HepG2 (cell line): ENCODE results near the gene MYO1E. TPM values are rescaled to one million over a fixed set of nuclear protein-coding genes. Genes with fewer than 3 reads are reported as not detected.

Experiments
- ARHGAP35 ChIP-seq: sonication (generic); formaldehyde crosslinking; IDR thresholded peaks from 2 replicates; pipeline ENCODE4 v1.9.0; 2022; ENCODE audit warnings: mild to moderate bottlenecking, inconsistent platforms, moderate library complexity, missing genetic modification reagents, borderline replicate concordance
- FOXJ3 ChIP-seq: sonication (generic); formaldehyde crosslinking; IDR thresholded peaks from 2 replicates; pipeline ENCODE4 v1.4.0; 2020; ENCODE audit warnings: missing genetic modification reagents, mild to moderate bottlenecking, borderline replicate concordance
- GFI1 ChIP-seq: sonication (generic); formaldehyde crosslinking; IDR thresholded peaks from 2 replicates; pipeline ENCODE4 v1.5.0; 2020; ENCODE audit warnings: missing genetic modification reagents, mild to moderate bottlenecking, borderline replicate concordance
- MIXL1 ChIP-seq: IDR thresholded peaks from 2 replicates; pipeline ENCODE4 v1.6.1; 2016
- RCOR2 ChIP-seq: IDR thresholded peaks from 2 replicates; pipeline ENCODE4 v1.6.1; 2016; ENCODE audit warnings: missing biosample characterization, missing genetic modification reagents
- SAP130 ChIP-seq: IDR thresholded peaks from 2 replicates; pipeline ENCODE4 v1.6.1; 2016; ENCODE audit warnings: low read depth
- TBX2 ChIP-seq: sonication (generic); formaldehyde crosslinking; IDR thresholded peaks from 2 replicates; pipeline ENCODE4 v1.5.0; 2020; ENCODE audit warnings: missing genetic modification reagents, mild to moderate bottlenecking, borderline replicate concordance
- ZKSCAN1 ChIP-seq: fragments of 150-350 bp; IDR thresholded peaks from 2 replicates; pipeline ENCODE4 v1.6.1; 2014; ENCODE audit warnings: low read length
- ZNF296 ChIP-seq: sonication (generic); formaldehyde crosslinking; conservative IDR thresholded peaks from 2 replicates; pipeline ENCODE4 v1.5.0; 2020; ENCODE audit warnings: mild to moderate bottlenecking, missing genetic modification reagents
- ZNF326 ChIP-seq: sonication (generic); formaldehyde crosslinking; IDR thresholded peaks from 2 replicates; pipeline ENCODE4 v1.4.0; 2020; ENCODE audit warnings: missing genetic modification reagents, borderline replicate concordance
- ZNF441 ChIP-seq: sonication (generic); formaldehyde crosslinking; IDR thresholded peaks from 2 replicates; pipeline ENCODE4 v1.7.0; 2021; ENCODE audit warnings: missing genetic modification reagents, borderline replicate concordance
- ZNF562 ChIP-seq: sonication (generic); formaldehyde crosslinking; IDR thresholded peaks from 2 replicates; pipeline ENCODE4 v1.8.0; 2022; ENCODE audit warnings: missing genetic modification reagents, borderline replicate concordance
- ZNF660 ChIP-seq: sonication (generic); formaldehyde crosslinking; IDR thresholded peaks from 2 replicates; pipeline ENCODE4 v1.5.1; 2020; ENCODE audit warnings: mild to moderate bottlenecking, low read depth, missing genetic modification reagents, borderline replicate concordance
- ZNF776 ChIP-seq: sonication (generic); formaldehyde crosslinking; IDR thresholded peaks from 2 replicates; pipeline ENCODE4 v1.4.0; 2020; ENCODE audit warnings: mild to moderate bottlenecking, missing genetic modification reagents
- ZSCAN20 ChIP-seq: sonication (generic); formaldehyde crosslinking; IDR thresholded peaks from 2 replicates; pipeline ENCODE4 v1.4.0; 2020; ENCODE audit warnings: missing genetic modification reagents, mild to moderate bottlenecking, borderline replicate concordance
- polyA plus RNA-seq, 8 experiments: library from polyadenylated mRNA; depleted of rRNA in 3 of 8; stranded (reverse) in 7 of 8; unstranded in 1 of 8; fragments of >200 nt; fragmentation: Illumina TruSeq in 4 of 8; extraction: Trizol in 4 of 8; gene quantifications; 2 replicates each; pipeline versions ENCODE4 v1.2.1 to v1.2.3, GENCODE V29; 2011 to 2016; ENCODE audit warnings: low read depth in 4 of 8, missing spikeins in 1 of 8, mixed read lengths in 1 of 8; ENCODE audit not compliant: insufficient read depth in 1 of 8
- total RNA-seq, 5 experiments: library from RNA; depleted of rRNA; stranded (reverse); fragments of >200 nt; fragmentation: Illumina TruSeq; extraction: Trizol; gene quantifications; 2 replicates each; pipeline ENCODE4 v1.2.3, GENCODE V29; 2016; ENCODE audit warnings: low read depth in 1 of 5
- TF ChIP-seq, protein P1 (sequence below): fragments of 450-650 bp; IDR thresholded peaks from 2 replicates; pipeline ENCODE4 v1.6.1; 2016
- TF ChIP-seq, protein P2 (sequence below): sonication (generic); formaldehyde crosslinking; conservative IDR thresholded peaks from 2 replicates; pipeline ENCODE4 v1.8.0; 2022; ENCODE audit warnings: low read depth, missing genetic modification reagents
- TF ChIP-seq, protein P3 (sequence below): sonication (generic); formaldehyde crosslinking; IDR thresholded peaks from 2 replicates; pipeline ENCODE4 v1.4.0; 2020; ENCODE audit warnings: mild to moderate bottlenecking, low read depth, missing genetic modification reagents
- TF ChIP-seq, protein P4 (sequence below): sonication (generic); formaldehyde crosslinking; IDR thresholded peaks from 2 replicates; pipeline ENCODE4 v1.9.0; 2021; ENCODE audit warnings: missing genetic modification reagents, borderline replicate concordance
- TF ChIP-seq, protein P5 (sequence below): sonication (generic); formaldehyde crosslinking; IDR thresholded peaks from 2 replicates; pipeline ENCODE4 v1.4.0; 2020; ENCODE audit warnings: missing genetic modification reagents
- TF ChIP-seq, protein P6 (sequence below): sonication (generic); formaldehyde crosslinking; IDR thresholded peaks from 2 replicates; pipeline ENCODE4 v1.4.0; 2020; ENCODE audit warnings: missing genetic modification reagents, borderline replicate concordance

MYO1E gene
- total and polyA plus RNA-seq, 2 of the 13 experiments (the other 11 are each of a cell fraction or from before 2014, with no cell fraction given), result 15.7 to 25.1 TPM

DNA sequence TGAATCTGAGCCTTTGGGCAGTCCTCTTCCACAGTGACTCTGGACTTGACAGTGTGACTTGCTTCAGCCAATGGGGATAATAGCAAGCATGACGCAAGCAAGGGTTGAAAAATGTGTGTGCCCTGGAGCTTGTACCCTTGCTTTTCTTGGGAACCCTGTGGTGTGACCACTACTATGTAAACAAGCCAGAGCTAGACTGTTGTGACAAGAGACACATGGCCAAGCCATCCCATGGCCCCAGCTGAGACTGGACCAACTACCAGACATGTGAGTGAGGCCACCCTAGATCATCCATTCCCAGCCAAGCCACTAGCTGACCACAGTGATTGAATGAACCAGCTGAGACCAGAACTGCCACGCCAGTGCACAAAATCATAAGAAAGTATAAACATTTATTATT is 11.8 kb downstream of the MYO1E start (continued):
- TF ChIP-seq GFI1 (no peak), MIXL1 (no peak), ZNF326 (CRISPR knock-in tag) (no peak), ZNF562 (CRISPR knock-in tag) (no peak), ARHGAP35 (CRISPR knock-in tag) (no peak), ZNF776 (CRISPR knock-in tag) (no peak), FOXJ3 (CRISPR knock-in tag) (no peak), ZNF296 (CRISPR knock-in tag) (no peak), ZNF441 (CRISPR knock-in tag) (no peak), ZKSCAN1 (no peak), SAP130 (peak; percentile 47; the same call in 1 of the 2 replicates), RCOR2 (CRISPR knock-in tag) (no peak), TBX2 (no peak), ZNF660 (CRISPR knock-in tag) (no peak), ZSCAN20 (CRISPR knock-in tag) (no peak)
- TF ChIP-seq, protein P1, sequence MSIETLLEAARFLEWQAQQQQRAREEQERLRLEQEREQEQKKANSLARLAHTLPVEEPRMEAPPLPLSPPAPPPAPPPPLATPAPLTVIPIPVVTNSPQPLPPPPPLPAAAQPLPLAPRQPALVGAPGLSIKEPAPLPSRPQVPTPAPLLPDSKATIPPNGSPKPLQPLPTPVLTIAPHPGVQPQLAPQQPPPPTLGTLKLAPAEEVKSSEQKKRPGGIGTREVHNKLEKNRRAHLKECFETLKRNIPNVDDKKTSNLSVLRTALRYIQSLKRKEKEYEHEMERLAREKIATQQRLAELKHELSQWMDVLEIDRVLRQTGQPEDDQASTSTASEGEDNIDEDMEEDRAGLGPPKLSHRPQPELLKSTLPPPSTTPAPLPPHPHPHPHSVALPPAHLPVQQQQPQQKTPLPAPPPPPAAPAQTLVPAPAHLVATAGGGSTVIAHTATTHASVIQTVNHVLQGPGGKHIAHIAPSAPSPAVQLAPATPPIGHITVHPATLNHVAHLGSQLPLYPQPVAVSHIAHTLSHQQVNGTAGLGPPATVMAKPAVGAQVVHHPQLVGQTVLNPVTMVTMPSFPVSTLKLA, result no peak
- TF ChIP-seq, protein P2, sequence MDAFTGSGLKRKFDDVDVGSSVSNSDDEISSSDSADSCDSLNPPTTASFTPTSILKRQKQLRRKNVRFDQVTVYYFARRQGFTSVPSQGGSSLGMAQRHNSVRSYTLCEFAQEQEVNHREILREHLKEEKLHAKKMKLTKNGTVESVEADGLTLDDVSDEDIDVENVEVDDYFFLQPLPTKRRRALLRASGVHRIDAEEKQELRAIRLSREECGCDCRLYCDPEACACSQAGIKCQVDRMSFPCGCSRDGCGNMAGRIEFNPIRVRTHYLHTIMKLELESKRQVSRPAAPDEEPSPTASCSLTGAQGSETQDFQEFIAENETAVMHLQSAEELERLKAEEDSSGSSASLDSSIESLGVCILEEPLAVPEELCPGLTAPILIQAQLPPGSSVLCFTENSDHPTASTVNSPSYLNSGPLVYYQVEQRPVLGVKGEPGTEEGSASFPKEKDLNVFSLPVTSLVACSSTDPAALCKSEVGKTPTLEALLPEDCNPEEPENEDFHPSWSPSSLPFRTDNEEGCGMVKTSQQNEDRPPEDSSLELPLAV (CRISPR knock-in tag), result no peak
- TF ChIP-seq, protein P3, sequence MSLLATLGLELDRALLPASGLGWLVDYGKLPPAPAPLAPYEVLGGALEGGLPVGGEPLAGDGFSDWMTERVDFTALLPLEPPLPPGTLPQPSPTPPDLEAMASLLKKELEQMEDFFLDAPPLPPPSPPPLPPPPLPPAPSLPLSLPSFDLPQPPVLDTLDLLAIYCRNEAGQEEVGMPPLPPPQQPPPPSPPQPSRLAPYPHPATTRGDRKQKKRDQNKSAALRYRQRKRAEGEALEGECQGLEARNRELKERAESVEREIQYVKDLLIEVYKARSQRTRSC (CRISPR knock-in tag), result no peak
- TF ChIP-seq, protein P4, sequence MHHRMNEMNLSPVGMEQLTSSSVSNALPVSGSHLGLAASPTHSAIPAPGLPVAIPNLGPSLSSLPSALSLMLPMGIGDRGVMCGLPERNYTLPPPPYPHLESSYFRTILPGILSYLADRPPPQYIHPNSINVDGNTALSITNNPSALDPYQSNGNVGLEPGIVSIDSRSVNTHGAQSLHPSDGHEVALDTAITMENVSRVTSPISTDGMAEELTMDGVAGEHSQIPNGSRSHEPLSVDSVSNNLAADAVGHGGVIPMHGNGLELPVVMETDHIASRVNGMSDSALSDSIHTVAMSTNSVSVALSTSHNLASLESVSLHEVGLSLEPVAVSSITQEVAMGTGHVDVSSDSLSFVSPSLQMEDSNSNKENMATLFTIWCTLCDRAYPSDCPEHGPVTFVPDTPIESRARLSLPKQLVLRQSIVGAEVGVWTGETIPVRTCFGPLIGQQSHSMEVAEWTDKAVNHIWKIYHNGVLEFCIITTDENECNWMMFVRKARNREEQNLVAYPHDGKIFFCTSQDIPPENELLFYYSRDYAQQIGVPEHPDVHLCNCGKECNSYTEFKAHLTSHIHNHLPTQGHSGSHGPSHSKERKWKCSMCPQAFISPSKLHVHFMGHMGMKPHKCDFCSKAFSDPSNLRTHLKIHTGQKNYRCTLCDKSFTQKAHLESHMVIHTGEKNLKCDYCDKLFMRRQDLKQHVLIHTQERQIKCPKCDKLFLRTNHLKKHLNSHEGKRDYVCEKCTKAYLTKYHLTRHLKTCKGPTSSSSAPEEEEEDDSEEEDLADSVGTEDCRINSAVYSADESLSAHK, result no peak
- TF ChIP-seq, protein P5, sequence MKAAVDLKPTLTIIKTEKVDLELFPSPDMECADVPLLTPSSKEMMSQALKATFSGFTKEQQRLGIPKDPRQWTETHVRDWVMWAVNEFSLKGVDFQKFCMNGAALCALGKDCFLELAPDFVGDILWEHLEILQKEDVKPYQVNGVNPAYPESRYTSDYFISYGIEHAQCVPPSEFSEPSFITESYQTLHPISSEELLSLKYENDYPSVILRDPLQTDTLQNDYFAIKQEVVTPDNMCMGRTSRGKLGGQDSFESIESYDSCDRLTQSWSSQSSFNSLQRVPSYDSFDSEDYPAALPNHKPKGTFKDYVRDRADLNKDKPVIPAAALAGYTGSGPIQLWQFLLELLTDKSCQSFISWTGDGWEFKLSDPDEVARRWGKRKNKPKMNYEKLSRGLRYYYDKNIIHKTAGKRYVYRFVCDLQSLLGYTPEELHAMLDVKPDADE (CRISPR knock-in tag), result no peak
- TF ChIP-seq, protein P6, sequence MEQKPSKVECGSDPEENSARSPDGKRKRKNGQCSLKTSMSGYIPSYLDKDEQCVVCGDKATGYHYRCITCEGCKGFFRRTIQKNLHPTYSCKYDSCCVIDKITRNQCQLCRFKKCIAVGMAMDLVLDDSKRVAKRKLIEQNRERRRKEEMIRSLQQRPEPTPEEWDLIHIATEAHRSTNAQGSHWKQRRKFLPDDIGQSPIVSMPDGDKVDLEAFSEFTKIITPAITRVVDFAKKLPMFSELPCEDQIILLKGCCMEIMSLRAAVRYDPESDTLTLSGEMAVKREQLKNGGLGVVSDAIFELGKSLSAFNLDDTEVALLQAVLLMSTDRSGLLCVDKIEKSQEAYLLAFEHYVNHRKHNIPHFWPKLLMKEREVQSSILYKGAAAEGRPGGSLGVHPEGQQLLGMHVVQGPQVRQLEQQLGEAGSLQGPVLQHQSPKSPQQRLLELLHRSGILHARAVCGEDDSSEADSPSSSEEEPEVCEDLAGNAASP (CRISPR knock-in tag), result no peak
- TF ChIP-seq, all 625 proteins: peak for 7
